Naive thymus-derived CD4-positive, alpha-beta T cell (primary cell): Measurements from ENCODE around the gene NISCH. TPM values are rescaled to one million over a fixed set of nuclear protein-coding genes. Genes with fewer than 3 reads are reported as not detected.
"Not testable (repeated sequence)": the region's sequence is repeated elsewhere in the genome, so short reads cannot be mapped to it uniquely, and the experiment has no call there.

Source experiments
- ATAC-seq: fragments of 150-1000 bp; cut with Tn5 transposase; 2 replicates; pipeline ENCODE4 v1.10.0; 2021; ENCODE audit warnings: mild to moderate bottlenecking, moderate library complexity
- CTCF ChIA-PET: fragments of 350-600 bp; sonication (Branson Sonifier 250); formaldehyde crosslinking; loops from one replicate; lab custom pipeline; 2021; ENCODE audit warnings: antibody characterized with exemption; lab: Charles Lee
- POLR2A ChIA-PET: fragments of 350-600 bp; sonication (Branson Sonifier 250); formaldehyde crosslinking; loops from one replicate; lab custom pipeline; 2021; ENCODE audit warnings: antibody characterized with exemption, inconsistent platforms; lab: Charles Lee
- DNase-seq, 9 donors: peaks; one replicate each; pipeline versions ENCODE4 v3.0.0 to v3.0.0-alpha.2; 2020 to 2022; ENCODE audit warnings: mixed read lengths in 1 of 9
- H3K27ac ChIP-seq: one replicate; pipeline ENCODE4 v1.7.0; 2013; ENCODE audit warnings: mild to moderate bottlenecking, low read depth, low read length, moderate library complexity
- H3K27me3 ChIP-seq, 2 donors: one replicate each; pipeline ENCODE4 v1.7.0; 2013; ENCODE audit warnings: low read length in 2 of 2, mild to moderate bottlenecking in 2 of 2, moderate library complexity in 2 of 2; ENCODE audit not compliant: control insufficient read depth in 2 of 2, insufficient read depth in 2 of 2
- H3K36me3 ChIP-seq, 3 experiments: 1 replicate in 2 of 3; 2 replicates in 1 of 3; pipeline ENCODE4 v1.7.0; 2013; ENCODE audit warnings: low read length in 3 of 3, mild to moderate bottlenecking in 3 of 3, moderate library complexity in 1 of 3; ENCODE audit not compliant: insufficient read depth in 3 of 3, control insufficient read depth in 2 of 3
- H3K4me1 ChIP-seq, 2 donors: one replicate each; pipeline ENCODE4 v1.7.0; 2013; ENCODE audit warnings: low read length in 2 of 2, mild to moderate bottlenecking in 2 of 2, moderate library complexity in 1 of 2; ENCODE audit not compliant: control insufficient read depth in 2 of 2, insufficient read depth in 2 of 2
- H3K4me3 ChIP-seq: 2 replicates; pipeline ENCODE4 v1.7.0; 2013; ENCODE audit warnings: mild to moderate bottlenecking, low read length
- H3K9me3 ChIP-seq, 3 experiments: 1 replicate in 2 of 3; 2 replicates in 1 of 3; pipeline ENCODE4 v1.7.0; 2013; ENCODE audit warnings: low read length in 3 of 3; ENCODE audit not compliant: control insufficient read depth in 2 of 3
- H3K27ac Mint-ChIP-seq, 9 donors: one replicate each; pipeline ENCODE4 v1.8.0; 2020 to 2022; ENCODE audit warnings: mixed read lengths in 9 of 9, mild to moderate bottlenecking in 8 of 9, moderate library complexity in 5 of 9, inconsistent platforms in 2 of 9
- H3K27me3 Mint-ChIP-seq, 5 donors: one replicate each; pipeline ENCODE4 v1.8.0; 2021 to 2022; ENCODE audit warnings: mixed read lengths in 5 of 5, mild to moderate bottlenecking in 1 of 5
- H3K36me3 Mint-ChIP-seq, 5 donors: one replicate each; pipeline ENCODE4 v1.8.0; 2020 to 2022; ENCODE audit warnings: mixed read lengths in 5 of 5, mild to moderate bottlenecking in 3 of 5, inconsistent platforms in 1 of 5
- H3K4me1 Mint-ChIP-seq, 7 donors: one replicate each; pipeline ENCODE4 v1.8.0; 2020 to 2022; ENCODE audit warnings: mixed read lengths in 7 of 7, mild to moderate bottlenecking in 3 of 7, inconsistent platforms in 1 of 7
- H3K4me3 Mint-ChIP-seq, 10 donors: one replicate each; pipeline ENCODE4 v1.8.0; 2020 to 2022; ENCODE audit warnings: mild to moderate bottlenecking in 10 of 10, mixed read lengths in 10 of 10, moderate library complexity in 6 of 10, inconsistent platforms in 2 of 10
- H3K9me3 Mint-ChIP-seq, 11 donors: one replicate each; pipeline ENCODE4 v1.8.0; 2020 to 2022; ENCODE audit warnings: mixed read lengths in 11 of 11, mild to moderate bottlenecking in 4 of 11, inconsistent platforms in 1 of 11, moderate library complexity in 1 of 11
- intact Hi-C, 2 donors: fragments of 100-400 bp; cut with micrococcal nuclease; formaldehyde crosslinking; loops; one replicate each; pipeline ENCODE4 v1.15.1; 2023
- polyA plus RNA-seq, 2 donors: library from polyadenylated mRNA; unstranded; fragments of 300-500 nt; fragmentation: Illumina TruSeq; gene quantifications; one replicate each; pipeline ENCODE4 v1.2.3, GENCODE V29; 2021
- total RNA-seq, 6 experiments: library from RNA in 5 of 6; stranded (reverse) in 5 of 6; gene quantifications; 1 replicate in 5 of 6; 2 replicates in 1 of 6; pipeline ENCODE4 v1.2.3 and lab custom pipeline; 2021 to 2026

NISCH gene
- total and polyA plus RNA-seq, 7 experiments from 2014 or later, result 21.4 to 210 (median 131) TPM

DNA sequence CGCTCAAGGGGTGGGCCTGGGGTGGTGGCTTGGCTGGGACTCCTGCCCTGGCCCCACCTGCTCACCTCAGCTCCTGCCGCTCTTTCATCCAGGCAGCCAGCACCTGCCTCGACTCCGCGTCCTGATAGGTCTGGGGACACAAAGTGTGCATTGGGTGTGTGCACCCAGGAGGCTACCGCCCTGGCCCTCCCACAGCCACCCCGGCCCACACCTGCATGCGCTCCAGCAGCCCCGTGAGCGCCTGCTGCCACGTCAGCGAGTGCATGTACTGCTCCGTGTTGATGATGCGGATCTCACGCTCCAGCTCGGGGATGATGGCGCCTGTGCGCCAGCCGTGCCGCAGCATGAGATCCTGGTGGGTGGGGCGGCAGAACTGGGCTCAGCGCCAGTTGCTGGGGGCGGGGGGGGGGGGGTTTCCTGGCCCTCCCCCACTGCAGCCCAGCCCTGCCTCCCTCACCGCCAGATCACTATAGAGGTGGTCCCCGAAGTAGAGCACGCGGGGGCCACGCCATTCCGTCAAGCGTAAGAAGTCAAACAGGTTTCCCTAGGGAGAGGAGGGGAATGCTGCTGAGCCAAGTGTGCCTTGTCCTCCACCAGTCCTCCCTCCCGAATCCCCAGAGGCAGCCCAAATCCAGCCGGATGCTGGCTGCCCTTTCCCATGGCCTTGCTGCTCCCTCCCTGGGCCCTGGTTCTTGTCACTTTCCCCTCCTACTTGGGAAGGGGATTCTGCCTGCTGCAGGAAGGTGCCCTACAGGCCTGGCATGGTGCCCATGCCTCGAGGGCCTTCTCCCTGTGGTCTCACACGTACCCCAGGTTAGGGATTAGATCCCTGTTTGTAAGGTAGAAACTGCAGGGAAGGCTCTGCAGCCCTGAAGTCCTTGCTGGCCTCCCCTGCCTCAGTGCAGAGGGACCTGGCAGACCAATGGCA lies 69.6 kb downstream of the NISCH start:
- H3K27me3 Mint-ChIP-seq, result no peaks in the 10 kb centered on the region
- CTCF ChIA-PET, result no interaction called here

DNA sequence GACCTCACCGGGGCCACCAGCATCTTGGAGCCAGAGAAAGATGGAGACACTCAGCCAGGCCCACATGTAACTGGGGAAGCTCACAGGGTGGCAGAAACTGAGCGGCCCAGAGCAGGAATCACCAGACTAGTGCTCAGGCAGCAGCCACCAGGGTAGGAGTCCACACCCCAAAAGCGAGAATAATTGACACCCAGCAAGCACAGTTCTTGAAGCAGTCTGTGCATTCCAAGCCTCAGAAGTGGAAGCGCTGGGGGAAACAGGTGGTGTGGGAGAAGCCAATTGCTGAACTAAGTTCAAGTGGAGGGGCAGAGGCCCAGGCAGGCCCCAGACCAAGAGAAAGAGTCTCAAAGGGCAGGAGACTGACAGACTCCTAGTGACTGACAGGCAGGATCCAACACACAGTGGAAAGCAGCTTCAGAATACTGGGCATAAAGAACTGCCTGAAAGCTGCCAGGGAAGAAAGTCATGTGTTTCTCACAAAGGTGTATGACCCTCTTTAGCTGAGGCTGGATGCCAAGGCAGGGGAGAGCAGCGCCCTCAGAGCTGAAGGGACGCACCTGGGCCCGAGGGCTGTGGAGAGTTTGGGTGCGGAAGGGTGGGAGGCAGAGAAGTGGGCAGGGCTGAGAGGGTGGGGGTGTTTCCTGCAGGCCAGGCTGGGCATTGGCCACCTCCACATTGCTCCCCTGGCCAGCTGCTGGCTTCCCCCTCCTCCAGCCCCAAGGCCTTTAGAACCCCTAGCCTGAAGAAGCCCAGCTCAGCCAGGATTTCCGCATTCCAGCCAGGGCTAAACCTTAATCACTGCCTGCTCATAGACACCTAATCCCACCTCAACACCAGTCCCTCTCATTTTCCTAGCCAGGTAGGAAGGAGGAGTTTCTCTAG lies 70.5 kb downstream of the NISCH start:
- H3K4me3 ChIP-seq, result no peak overlapping the region
- DNase-seq, result no peak
- H3K36me3 ChIP-seq, result no peaks in the 10 kb centered on the region
- H3K27ac ChIP-seq, result no peak overlapping the region
- Mint-ChIP-seq H3K9me3 (no peaks in the 10 kb centered on the region), H3K4me1 (peaks cover 0 to 2% (median 0%) of the 10 kb centered on the region in 7 donors), H3K36me3 (peaks cover 0 to 3% (median 0%) of the 10 kb centered on the region in 5 donors), H3K4me3 (no peak overlapping the region), H3K27me3 (no peaks in the 10 kb centered on the region), H3K27ac (peak overlapping the region in 1 of 9 donors; percentile 76)
- H3K9me3 ChIP-seq, result no peaks in the 10 kb centered on the region
- POLR2A ChIA-PET, result no interaction called here
- H3K4me1 ChIP-seq, result no peaks in the 10 kb centered on the region
- CTCF ChIA-PET, result no interaction called here
- intact Hi-C loops, result no loop called here
- H3K27me3 ChIP-seq, result no peaks in the 10 kb centered on the region
- no peak for ATAC-seq

More for the DNA sequence above, 69.6 kb downstream of the NISCH start:
- Mint-ChIP-seq H3K27ac (no peak overlapping the region), H3K4me3 (no peak overlapping the region), H3K4me1 (peaks cover 0 to 2% (median 0%) of the 10 kb centered on the region in 7 donors), H3K9me3 (no peaks in the 10 kb centered on the region), H3K36me3 (peaks cover 0 to 3% (median 0%) of the 10 kb centered on the region in 5 donors)
- H3K4me1 ChIP-seq, result no peaks in the 10 kb centered on the region
- no peaks in the 10 kb centered on the region for H3K36me3 ChIP-seq
- no peak overlapping the region for H3K27ac ChIP-seq
- H3K27me3 ChIP-seq, result no peaks in the 10 kb centered on the region
- intact Hi-C loops, result no loop called here
- DNase-seq (no peak), ATAC-seq (no peak)
- POLR2A ChIA-PET, result no interaction called here
- H3K9me3 ChIP-seq, result no peaks in the 10 kb centered on the region
- no peak overlapping the region for H3K4me3 ChIP-seq

DNA sequence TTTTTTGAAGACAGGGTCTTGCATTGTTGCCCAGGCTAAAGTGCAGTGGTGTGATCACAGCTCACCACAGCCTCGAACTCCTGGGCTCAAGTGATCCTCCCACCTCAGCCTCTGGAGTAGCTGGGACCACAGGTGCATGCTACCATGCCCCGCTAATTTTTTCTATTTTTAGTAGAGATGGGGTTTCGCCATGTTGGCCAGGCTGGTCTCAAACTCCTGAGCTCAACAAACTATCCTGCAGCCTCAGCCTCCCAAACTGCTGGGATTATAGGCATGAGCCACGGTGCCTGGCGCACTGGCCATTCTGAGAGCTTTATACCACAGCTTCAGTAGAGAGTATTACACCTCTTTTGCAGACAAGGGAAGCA lies 71.3 kb downstream of the NISCH start:
- H3K9me3 ChIP-seq, H3K27ac Mint-ChIP-seq, H3K27ac ChIP-seq, H3K27me3 ChIP-seq, intact Hi-C loops, H3K36me3 ChIP-seq, H3K4me3 ChIP-seq, H3K4me1 ChIP-seq, DNase-seq, H3K36me3 Mint-ChIP-seq, ATAC-seq, POLR2A ChIA-PET, H3K4me1 Mint-ChIP-seq, H3K9me3 Mint-ChIP-seq, CTCF ChIA-PET, H3K4me3 Mint-ChIP-seq, H3K27me3 Mint-ChIP-seq: not testable (repeated sequence)

GRCh38 chr3:52527039-52527731 lies 71.8 kb downstream of the NISCH start:
- no peaks in the 10 kb centered on the region for H3K36me3 ChIP-seq
- H3K9me3 ChIP-seq, result no peaks in the 10 kb centered on the region
- ChIA-PET CTCF (no interaction called here), POLR2A (no interaction called here)
- no peaks in the 10 kb centered on the region for H3K4me1 ChIP-seq
- no peaks in the 10 kb centered on the region for H3K27me3 Mint-ChIP-seq
- H3K27ac Mint-ChIP-seq, result no peak overlapping the region
- H3K27ac ChIP-seq, result no peak overlapping the region
- H3K36me3 Mint-ChIP-seq, result peaks cover 0 to 3% (median 0%) of the 10 kb centered on the region in 5 donors
- no peak for ATAC-seq
- H3K4me3 Mint-ChIP-seq, result no peak overlapping the region
- H3K4me1 Mint-ChIP-seq, result peaks cover 0 to 3% (median 0%) of the 10 kb centered on the region in 7 donors
- no peak overlapping the region for H3K4me3 ChIP-seq
- intact Hi-C loops, result no loop called here
- H3K9me3 Mint-ChIP-seq, result no peaks in the 10 kb centered on the region
- DNase-seq, result no peak
- H3K27me3 ChIP-seq, result no peaks in the 10 kb centered on the region

GRCh38 chr3:52527732-52528585 lies 72.6 kb downstream of the NISCH start:
- ChIA-PET POLR2A (no interaction called here), CTCF (interaction anchor here (0.5 kb wide), 1 partner anchor 65 kb away, joined by 3 read pairs; no protein-coding TSS in a partner anchor)
- no peak overlapping the region for H3K27ac ChIP-seq
- peaks cover 0 to 3% (median 0%) of the 10 kb centered on the region in 5 donors for H3K36me3 Mint-ChIP-seq
- peaks cover 0 to 4% of the 10 kb centered on the region in 2 donors for H3K4me1 ChIP-seq
- H3K4me1 Mint-ChIP-seq, result peaks cover 0 to 7% (median 0%) of the 10 kb centered on the region in 7 donors
- no peaks in the 10 kb centered on the region for H3K9me3 Mint-ChIP-seq
- no peaks in the 10 kb centered on the region for H3K27me3 ChIP-seq
- DNase-seq (no peak), ATAC-seq (no peak)
- H3K36me3 ChIP-seq, result no peaks in the 10 kb centered on the region
- no peaks in the 10 kb centered on the region for H3K27me3 Mint-ChIP-seq
- H3K4me3 ChIP-seq, result no peak overlapping the region
- intact Hi-C loops, result no loop called here
- no peak overlapping the region for H3K27ac Mint-ChIP-seq
- H3K9me3 ChIP-seq, result no peaks in the 10 kb centered on the region
- H3K4me3 Mint-ChIP-seq, result no peak overlapping the region
